ENCODE measurements around the gene HSD17B12.
A peak's percentile ranks its signal among the peaks of the same experiment; 100 is the strongest.

DNA sequence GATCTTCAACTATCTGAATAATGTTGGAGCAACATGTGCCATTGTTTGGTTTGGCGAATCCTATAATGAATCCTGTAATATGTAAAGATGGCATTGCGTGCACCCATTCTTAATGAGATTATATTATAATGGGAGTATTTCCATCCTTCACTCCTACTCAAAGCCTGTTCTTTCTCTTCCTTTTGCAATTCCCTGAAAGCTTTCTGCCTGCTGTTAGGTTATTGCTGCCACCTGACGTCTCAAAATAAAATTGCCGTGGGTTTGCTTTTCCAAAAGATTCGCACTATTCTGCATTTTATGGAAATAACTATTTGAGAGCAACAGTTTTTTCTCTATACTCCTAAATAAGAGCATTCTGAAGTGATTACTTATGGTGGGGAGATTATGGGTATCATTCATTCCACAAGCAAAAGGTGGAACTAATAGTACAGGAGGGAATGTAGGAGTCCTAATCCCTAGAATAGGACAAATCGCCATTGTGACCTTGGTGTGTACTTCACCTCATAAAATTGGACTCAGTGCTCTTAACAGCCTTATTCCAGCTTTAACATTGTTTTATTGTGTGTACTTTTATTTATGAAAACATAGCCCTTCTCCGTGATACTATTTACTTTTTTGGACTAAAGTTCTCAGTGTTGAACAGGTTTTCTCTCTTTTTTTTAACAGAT is 130.5 kb downstream of the HSD17B12 start:
- TF ChIP-seq, protein P1, sequence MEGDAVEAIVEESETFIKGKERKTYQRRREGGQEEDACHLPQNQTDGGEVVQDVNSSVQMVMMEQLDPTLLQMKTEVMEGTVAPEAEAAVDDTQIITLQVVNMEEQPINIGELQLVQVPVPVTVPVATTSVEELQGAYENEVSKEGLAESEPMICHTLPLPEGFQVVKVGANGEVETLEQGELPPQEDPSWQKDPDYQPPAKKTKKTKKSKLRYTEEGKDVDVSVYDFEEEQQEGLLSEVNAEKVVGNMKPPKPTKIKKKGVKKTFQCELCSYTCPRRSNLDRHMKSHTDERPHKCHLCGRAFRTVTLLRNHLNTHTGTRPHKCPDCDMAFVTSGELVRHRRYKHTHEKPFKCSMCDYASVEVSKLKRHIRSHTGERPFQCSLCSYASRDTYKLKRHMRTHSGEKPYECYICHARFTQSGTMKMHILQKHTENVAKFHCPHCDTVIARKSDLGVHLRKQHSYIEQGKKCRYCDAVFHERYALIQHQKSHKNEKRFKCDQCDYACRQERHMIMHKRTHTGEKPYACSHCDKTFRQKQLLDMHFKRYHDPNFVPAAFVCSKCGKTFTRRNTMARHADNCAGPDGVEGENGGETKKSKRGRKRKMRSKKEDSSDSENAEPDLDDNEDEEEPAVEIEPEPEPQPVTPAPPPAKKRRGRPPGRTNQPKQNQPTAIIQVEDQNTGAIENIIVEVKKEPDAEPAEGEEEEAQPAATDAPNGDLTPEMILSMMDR (IDR thresholded peaks at IDR 0.05), result peak; percentile 33
- TF ChIP-seq EZH2phosphoT487 (IDR thresholded peaks at IDR 0.05), result no peak
- no peak for TF ChIP-seq EZH2 (IDR thresholded peaks at IDR 0.05)

Measured in neural progenitor cell (in vitro differentiated cells).